NK-92 (cell line): ENCODE results near the gene THRSP.
"Not testable (repeated sequence)": the region's sequence is repeated elsewhere in the genome, so short reads cannot be mapped to it uniquely, and the experiment has no call there.

Experiments
- DNase-seq: peaks from one replicate; lab custom pipeline; 2025; ENCODE audit not compliant: unreplicated experiment; lab: John Stamatoyannopoulos, UW

The THRSP gene

DNA sequence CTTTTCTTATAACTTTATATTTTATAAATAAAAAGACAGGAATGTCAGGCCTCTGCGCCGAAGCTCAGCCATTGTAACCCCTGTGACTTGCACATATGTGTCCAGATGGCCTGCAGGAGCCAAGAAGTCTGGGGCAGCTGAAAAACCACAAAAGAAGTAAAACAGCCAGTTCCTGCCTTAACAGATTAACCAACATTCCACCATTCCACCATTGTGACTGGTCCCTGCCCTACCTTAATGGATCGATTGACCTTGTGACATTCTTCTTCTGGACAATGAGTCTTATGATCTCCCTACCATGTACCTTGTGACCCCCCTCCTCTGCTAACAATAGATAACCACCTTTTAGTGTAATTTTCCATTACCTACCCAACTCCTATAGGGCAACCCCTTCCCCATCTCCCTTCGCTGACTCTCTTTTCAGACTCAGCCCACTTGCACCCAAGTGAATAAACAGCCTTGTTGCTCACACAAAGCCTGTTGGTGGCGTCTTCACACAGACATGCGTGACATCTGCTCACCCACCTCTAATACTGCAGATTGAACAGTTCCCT, 22.9 kb downstream of the THRSP start:
- DNase-seq: not testable (repeated sequence)

GRCh38 chr11:78094250-78094649, 30.6 kb downstream of the THRSP start:
- DNase-seq: no peak

DNA sequence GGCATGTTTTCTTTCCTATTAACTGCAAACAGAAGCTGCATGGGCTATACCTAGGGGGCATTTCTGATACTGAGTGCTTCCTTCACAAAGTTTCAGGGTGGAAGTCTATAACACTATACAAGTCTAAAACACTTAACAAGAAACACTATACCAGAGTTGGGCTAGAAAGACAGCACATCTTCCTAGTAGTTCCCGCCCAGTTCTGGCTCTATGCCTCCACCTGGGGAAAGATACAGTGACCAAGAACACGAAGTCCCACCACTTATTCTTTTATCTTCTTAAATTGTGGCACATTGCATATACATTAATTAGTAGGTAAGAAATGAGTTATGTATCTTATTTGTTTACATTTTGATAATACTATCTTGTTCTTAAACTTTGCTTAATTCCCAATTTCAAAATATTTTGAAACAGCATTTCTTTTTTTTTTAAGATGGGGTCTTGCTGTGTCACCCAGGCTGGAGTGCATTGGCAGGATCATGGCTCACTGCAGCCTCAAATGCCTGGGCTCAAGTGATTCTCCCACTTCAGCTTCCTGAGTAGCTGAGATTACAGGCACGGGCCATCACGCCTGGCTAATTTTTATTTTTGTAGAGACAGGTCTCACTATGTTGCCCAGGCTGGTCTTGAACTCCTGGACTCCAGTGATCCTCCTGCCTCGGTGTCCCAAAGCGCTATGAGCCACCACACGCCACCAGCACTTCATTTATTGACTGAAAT, 34.2 kb downstream of the THRSP start:
- DNase-seq: no peak

DNA sequence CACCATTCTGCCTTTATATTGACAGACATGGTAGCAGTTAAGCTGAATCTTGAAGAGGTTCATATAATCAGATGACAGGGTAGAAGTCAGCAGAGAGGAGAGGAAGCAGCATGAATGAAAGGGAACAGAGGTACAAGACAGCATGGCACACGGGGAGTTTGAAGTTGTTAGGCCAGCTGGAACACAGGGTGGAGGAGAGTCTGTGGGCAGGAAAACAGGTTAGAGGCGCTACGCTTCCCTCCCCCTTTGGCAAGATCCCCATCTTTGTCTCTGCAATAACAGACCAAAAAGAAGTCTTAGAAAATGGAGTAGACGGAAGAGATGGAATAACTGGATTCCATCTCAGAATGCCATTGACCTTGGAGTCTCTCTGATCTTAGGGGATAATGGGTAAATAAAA, 36.0 kb downstream of the THRSP start:
- no peak for DNase-seq

GRCh38 chr11:78100261-78100660, 36.6 kb downstream of the THRSP start:
- DNase-seq: no peak

DNA sequence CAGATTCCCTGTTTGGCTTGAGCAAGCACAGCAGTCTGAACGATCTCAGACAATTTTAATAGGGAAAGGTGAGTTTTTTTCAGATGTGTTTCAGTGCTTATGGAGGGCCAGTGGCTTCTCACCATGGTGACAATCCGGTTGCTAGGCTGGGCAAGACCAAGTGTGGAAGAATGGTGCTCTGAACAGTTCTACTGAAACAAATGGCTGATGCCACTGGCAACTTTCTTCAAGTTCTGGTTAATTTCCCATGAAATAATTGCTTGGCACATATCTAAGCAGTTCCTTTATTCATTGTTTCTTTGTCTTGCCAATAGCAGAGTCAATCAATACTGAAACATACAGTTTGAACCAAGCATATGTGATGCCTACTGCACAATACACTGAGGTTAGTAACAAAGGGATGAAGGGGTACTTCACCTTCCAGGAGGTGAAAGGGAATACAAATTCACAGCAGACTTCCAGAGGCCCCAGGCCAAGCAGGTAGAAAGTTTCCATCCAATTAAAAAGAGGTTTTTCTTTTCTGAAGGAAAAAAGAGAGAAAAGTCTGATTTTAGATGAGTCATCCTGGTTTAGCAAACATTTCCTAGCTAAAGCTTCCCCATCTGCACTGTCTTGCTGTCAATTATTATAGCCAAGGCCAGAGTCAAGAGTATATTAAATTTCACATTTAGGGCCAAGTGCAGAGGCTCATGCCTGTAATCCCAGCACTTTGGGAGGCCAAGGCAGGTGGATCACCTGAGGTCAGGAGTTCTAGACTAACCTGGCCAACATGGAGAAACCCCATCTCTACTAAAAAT, 37.2 kb downstream of the THRSP start:
- DNase-seq: no peak

GRCh38 chr11:78109081-78110015, 45.7 kb downstream of the THRSP start:
- no peak for DNase-seq

DNA sequence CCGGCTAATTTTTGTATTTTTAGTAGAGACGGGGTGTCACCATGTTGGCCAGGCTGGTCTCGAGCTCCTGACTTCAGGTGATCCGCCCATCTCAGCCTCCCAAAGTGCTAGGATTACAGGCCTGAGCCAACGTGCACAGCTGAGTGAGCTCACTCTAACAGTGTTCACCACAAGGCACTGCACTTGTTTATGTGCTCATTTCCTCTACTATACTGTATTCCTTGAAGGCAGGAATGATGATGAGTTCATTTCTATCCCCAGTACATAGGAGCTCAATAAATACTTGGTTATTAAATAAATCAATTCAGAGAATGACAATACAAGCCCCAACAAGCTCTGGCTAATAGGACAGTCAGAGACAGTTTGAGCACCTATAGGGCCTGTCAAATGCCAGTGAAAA, 46.7 kb downstream of the THRSP start:
- no peak for DNase-seq

- DNase-seq: no peak
These were observed 47.2 kb downstream of the THRSP start for GRCh38 chr11:78110830-78111229.

- no peak for DNase-seq
These were observed 47.6 kb downstream of the THRSP start for GRCh38 chr11:78111298-78111697.

GRCh38 chr11:78112582-78113275, 49.1 kb downstream of the THRSP start:
- DNase-seq: no peak
